Thoracic aorta endothelial cell (primary cell): ENCODE data around the gene TECPR2. TPM values are rescaled to one million over a fixed set of nuclear protein-coding genes. Genes with fewer than 3 reads are reported as not detected.

ENCODE experiments used
- small RNA-seq: library from RNA; depleted of rRNA; stranded (forward); fragments of <200 nt; gene quantifications from one replicate; pipeline ENCODE3, GENCODE V24; 2012
- total RNA-seq: library from RNA; depleted of rRNA; stranded (reverse); fragments of >200 nt; gene quantifications from 2 replicates; pipeline ENCODE4 v1.2.3, GENCODE V29; 2012

TECPR2 gene, protein sequence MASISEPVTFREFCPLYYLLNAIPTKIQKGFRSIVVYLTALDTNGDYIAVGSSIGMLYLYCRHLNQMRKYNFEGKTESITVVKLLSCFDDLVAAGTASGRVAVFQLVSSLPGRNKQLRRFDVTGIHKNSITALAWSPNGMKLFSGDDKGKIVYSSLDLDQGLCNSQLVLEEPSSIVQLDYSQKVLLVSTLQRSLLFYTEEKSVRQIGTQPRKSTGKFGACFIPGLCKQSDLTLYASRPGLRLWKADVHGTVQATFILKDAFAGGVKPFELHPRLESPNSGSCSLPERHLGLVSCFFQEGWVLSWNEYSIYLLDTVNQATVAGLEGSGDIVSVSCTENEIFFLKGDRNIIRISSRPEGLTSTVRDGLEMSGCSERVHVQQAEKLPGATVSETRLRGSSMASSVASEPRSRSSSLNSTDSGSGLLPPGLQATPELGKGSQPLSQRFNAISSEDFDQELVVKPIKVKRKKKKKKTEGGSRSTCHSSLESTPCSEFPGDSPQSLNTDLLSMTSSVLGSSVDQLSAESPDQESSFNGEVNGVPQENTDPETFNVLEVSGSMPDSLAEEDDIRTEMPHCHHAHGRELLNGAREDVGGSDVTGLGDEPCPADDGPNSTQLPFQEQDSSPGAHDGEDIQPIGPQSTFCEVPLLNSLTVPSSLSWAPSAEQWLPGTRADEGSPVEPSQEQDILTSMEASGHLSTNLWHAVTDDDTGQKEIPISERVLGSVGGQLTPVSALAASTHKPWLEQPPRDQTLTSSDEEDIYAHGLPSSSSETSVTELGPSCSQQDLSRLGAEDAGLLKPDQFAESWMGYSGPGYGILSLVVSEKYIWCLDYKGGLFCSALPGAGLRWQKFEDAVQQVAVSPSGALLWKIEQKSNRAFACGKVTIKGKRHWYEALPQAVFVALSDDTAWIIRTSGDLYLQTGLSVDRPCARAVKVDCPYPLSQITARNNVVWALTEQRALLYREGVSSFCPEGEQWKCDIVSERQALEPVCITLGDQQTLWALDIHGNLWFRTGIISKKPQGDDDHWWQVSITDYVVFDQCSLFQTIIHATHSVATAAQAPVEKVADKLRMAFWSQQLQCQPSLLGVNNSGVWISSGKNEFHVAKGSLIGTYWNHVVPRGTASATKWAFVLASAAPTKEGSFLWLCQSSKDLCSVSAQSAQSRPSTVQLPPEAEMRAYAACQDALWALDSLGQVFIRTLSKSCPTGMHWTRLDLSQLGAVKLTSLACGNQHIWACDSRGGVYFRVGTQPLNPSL (N-terminal part only)
- total RNA-seq: 13.8 and 24.4 TPM in 2 replicates

DNA sequence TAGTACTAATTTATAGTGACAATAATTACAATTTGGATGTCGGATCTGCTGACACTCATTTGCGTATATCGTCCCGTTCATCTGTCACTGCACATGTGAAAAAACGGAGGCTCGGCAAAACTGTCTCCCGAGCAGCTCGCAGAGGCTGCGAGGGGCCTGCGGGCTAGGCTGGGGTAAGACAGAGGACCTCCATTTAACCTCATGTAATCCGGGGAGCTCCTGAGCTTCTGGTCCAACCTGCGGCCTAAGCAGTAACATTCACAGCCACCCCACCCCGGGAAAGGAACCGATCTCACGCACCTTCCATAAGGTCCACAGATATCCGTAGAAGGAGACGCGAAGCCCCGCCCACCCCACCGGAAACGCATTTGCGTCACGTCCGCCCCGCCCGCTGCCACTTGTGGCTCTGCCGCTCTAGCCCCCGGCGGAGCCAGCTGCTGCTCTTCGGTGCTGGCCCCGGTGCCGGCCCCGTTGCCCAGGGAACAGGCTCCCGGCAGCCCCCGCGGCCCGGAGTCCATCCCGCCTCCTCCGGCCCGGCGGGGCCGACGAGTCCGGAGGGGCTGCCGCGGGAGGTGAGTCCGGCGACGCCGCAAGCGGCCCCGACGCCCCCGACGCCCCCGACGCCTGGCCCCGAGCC lies at the start of gene TECPR2, which contains the start of gene CINP:
TECPR2 (plus strand) TSS at position 397 of the 637 bp plus-strand sequence. CDS start 13,781 bp downstream, outside the sequence.
CINP (minus strand) TSS at position 346 of the 637 bp plus-strand sequence; CDS start at position 307, 39 bp downstream.

DNA sequence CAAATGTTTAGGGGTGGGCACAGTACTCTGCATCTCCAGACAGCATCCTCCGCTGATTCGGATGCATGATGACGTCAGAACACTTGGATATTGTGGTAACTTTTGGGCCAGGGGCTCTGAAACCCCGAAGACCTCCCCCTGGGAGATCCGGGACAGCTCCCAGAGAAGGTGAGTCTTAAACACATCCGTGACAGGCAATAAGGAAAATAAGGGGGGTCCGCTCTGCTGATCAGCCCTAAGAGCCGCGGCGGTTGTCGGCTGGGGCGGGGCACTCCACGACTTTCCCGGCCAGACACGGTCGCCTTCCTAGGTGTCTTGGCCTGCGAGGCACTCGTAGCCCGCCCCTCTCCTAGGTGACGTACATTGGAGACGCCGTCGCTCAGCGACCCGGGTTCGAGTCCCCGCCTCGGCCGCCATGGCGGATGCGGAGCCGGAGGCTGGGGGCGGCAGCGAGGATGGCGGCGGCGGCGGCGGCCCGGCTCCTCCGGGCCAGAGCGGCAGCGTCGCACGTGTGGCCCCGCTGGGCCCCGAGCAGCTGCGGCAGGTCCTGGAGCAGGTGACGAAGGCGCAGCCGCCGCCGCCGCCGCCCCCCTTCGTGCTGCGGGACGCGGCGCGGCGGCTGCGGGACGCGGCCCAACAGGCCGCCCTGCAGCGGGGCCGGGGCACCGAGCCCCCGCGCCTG lies 43.2 kb upstream of the TECPR2 start, which contains the start of gene ZNF839:
ZNF839 (plus strand) TSS at position 396 of the 682 bp plus-strand sequence; CDS start at position 416, 20 bp downstream.

GRCh38 chr14:102509746-102510615 lies 147.2 kb downstream of the TECPR2 start, which contains the start of gene ANKRD9:
Gene ANKRD9 (minus strand): TSS chr14:102509776. CDS start chr14:102507889, 1,887 bp downstream.

Small RNAs within 50 kb of the gene (small RNA-seq; reads per million reads assigned to genes)
- not detected for gene MIR4309

Other genes with a start within 250 kb of the TECPR2 start
- 17.5 and 18.2 TPM in 2 replicates for gene WDR20, start 223.0 kb upstream of the TECPR2 start, total RNA-seq
- 7.0 and 8.1 TPM in 2 replicates for gene MOK, start 57.8 kb upstream of the TECPR2 start, total RNA-seq
- gene ZNF839, start 43.2 kb upstream of the TECPR2 start, total RNA-seq: 9.3 and 9.4 TPM in 2 replicates
- gene CINP, start 51 bp upstream of the TECPR2 start, total RNA-seq: 54.9 and 60.9 TPM in 2 replicates
- 9.1 and 16.6 TPM in 2 replicates for gene ANKRD9, start 146.8 kb downstream of the TECPR2 start, total RNA-seq
- gene RCOR1, start 229.7 kb downstream of the TECPR2 start, total RNA-seq: 27.5 and 31.2 TPM in 2 replicates